Right lobe of liver (tissue), 6 donors: Measurements from ENCODE around the gene AJAP1. TPM values are rescaled to one million over a fixed set of nuclear protein-coding genes. Genes with fewer than 3 reads are reported as not detected.

Experiments
- ATAC-seq, 4 donors: fragments of 200-7000 bp; cut with Tn5 transposase; one replicate each; pipeline ENCODE4 v1.9.1; 2020; ENCODE audit warnings: mild to moderate bottlenecking in 4 of 4, moderate library complexity in 4 of 4
- DNase-seq, 3 donors: peaks; one replicate each; pipeline ENCODE4 v3.0.0-alpha.2; 2020
- H3K27ac ChIP-seq, 3 donors: fragments of 200-600 bp; one replicate each; pipeline ENCODE4 v1.8.0; 2022
- H3K27me3 ChIP-seq, 2 donors: fragments of 200-600 bp; one replicate each; pipeline ENCODE4 v1.8.0; 2022
- H3K36me3 ChIP-seq, 4 donors: fragments of 200-600 bp; sonication (generic) in 1 of 4; one replicate each; pipeline versions ENCODE4 v1.5.1 to v1.8.0; 2017 to 2022; ENCODE audit warnings: control low read depth in 1 of 4
- H3K4me1 ChIP-seq, 4 donors: fragments of 200-600 bp; sonication (generic) in 1 of 4; one replicate each; pipeline versions ENCODE4 v1.5.1 to v1.8.0; 2017 to 2022; ENCODE audit warnings: control low read depth in 1 of 4
- H3K4me3 ChIP-seq, 3 donors: fragments of 200-600 bp; one replicate each; pipeline ENCODE4 v1.8.0; 2022
- H3K9me3 ChIP-seq, 4 donors: fragments of 200-600 bp; sonication (generic) in 1 of 4; one replicate each; pipeline versions ENCODE4 v1.5.1 to v1.8.0; 2017 to 2022; ENCODE audit warnings: control low read depth in 1 of 4
- POLR2A ChIP-seq: fragments of 450-650 bp; IDR thresholded peaks from one replicate; pipeline ENCODE4 v1.6.1; 2017; ENCODE audit warnings: antibody characterized with exemption, mild to moderate bottlenecking
- WGBS: methylation state at CpG from one replicate; pipeline ENCODE4 v1.1.6; 2018; ENCODE audit warnings: low coverage, low lambda C conversion rate; ENCODE audit not compliant: insufficient coverage; ENCODE audit errors: missing lambda C conversion rate; 5-methylcytosine and 5-hydroxymethylcytosine counted together
- intact Hi-C, 2 donors: fragments of 100-400 bp; cut with DNase I; formaldehyde crosslinking; loops; one replicate each; pipeline versions ENCODE4 v1.11.2 to v1.14.1; 2022
- total RNA-seq, 6 experiments: library from RNA; depleted of rRNA in 2 of 6; stranded (reverse); fragments of >200 nt in 2 of 6; fragmentation: NEBNext Ultra II Directional in 3 of 6; extraction: Animal tissue kit (Norgen Biotek cat#: 25700) in 3 of 6; gene quantifications; one replicate each; pipeline versions ENCODE4 v1.1.0 to v1.2.4, GENCODE V29; 2016 to 2023
- TF ChIP-seq, protein P1 (sequence below), 4 donors: fragments of 200-600 bp in 3 of 4; fragments of 450-650 bp in 1 of 4; IDR thresholded peaks; one replicate each; pipeline versions ENCODE4 v1.5.1 to v1.8.0; 2016 to 2022; ENCODE audit warnings: antibody characterized with exemption in 4 of 4, mild to moderate bottlenecking in 2 of 4
- donor health status: DM: no; HTN: yes; CAD: no.
- donor health status: DM: no; HTN: no; CAD: no.
- donor health status: DM: no; HTN: no; CAD: no.
- donor health status: DM: no; HTN: yes; CAD: no.
- donor health status: DM: no; HTN: yes; CAD: no.

Gene AJAP1
- total RNA-seq, 6 experiments from 2014 or later, result 0.06 to 0.35 (median 0.13) TPM

DNA sequence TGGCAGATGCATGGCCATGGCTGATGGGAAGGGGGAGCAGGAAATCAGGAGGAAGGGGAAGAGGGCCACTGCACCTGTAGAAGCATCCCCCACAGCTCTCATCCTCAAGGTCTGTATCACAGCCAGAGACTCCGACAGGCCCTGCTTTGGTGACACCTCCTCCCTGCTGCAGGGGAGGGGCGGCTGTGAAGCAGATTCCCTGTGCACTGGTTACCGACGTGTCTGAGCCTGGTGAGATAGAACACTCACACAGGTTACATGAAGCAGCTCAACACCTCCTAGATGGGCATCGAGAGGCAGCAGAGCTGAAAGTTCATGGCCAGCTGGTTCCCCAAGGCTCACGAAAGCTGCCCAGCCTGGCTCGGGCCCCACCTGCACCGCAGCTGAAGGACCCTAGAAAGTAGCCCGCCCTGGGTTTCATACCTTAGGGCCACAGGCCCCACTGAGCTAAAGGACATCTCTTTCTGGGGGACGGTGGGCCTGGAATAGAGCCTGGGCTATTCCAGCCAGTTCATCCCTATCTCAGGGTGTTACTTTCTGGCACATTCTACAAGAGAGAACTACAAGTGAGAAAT lies 30.2 kb upstream of the AJAP1 start:
- no peaks in the 10 kb centered on the region for H3K27me3 ChIP-seq
- intact Hi-C loops, result no loop called here
- H3K27ac ChIP-seq, result no peak overlapping the region
- no peak overlapping the region for H3K4me3 ChIP-seq
- no peak for TF ChIP-seq POLR2A
- TF ChIP-seq, protein P1, sequence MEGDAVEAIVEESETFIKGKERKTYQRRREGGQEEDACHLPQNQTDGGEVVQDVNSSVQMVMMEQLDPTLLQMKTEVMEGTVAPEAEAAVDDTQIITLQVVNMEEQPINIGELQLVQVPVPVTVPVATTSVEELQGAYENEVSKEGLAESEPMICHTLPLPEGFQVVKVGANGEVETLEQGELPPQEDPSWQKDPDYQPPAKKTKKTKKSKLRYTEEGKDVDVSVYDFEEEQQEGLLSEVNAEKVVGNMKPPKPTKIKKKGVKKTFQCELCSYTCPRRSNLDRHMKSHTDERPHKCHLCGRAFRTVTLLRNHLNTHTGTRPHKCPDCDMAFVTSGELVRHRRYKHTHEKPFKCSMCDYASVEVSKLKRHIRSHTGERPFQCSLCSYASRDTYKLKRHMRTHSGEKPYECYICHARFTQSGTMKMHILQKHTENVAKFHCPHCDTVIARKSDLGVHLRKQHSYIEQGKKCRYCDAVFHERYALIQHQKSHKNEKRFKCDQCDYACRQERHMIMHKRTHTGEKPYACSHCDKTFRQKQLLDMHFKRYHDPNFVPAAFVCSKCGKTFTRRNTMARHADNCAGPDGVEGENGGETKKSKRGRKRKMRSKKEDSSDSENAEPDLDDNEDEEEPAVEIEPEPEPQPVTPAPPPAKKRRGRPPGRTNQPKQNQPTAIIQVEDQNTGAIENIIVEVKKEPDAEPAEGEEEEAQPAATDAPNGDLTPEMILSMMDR (IDR thresholded peaks at IDR 0.05), result no peak
- WGBS, result no CpG with 5 or more reads among the region's 10 CpGs
- H3K4me1 ChIP-seq, result no peaks in the 10 kb centered on the region
- DNase-seq (peak in 1 of 3 donors; percentile 35), ATAC-seq (no peak)
- H3K9me3 ChIP-seq, result no peaks in the 10 kb centered on the region
- no peaks in the 10 kb centered on the region for H3K36me3 ChIP-seq

DNA sequence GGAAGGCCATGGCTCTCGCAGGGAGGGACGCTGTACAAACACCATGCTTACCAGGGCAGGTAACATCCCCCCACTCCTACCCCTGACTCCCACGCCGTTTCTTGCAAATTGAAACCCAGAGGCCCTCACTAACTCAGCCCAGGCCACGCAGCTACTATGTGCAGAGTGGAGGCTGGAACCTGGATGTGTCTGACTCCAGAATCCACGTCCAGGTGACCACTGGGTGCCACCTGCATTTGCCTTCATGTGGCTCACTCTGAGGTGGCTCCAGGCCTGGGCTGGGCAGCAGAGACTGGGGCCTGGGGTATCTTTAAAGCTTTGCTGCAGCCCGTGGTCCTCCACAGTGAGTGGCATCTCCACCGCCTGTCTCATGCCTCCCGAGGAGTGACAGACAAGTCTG lies 29.6 kb upstream of the AJAP1 start:
- no peak for TF ChIP-seq POLR2A
- TF ChIP-seq, protein P1 (IDR thresholded peaks at IDR 0.05), result no peak
- DNase-seq (no peak), ATAC-seq (no peak)
- no peaks in the 10 kb centered on the region for H3K4me1 ChIP-seq
- H3K9me3 ChIP-seq, result no peaks in the 10 kb centered on the region
- intact Hi-C loops, result no loop called here
- H3K27ac ChIP-seq, result no peak overlapping the region
- no peak overlapping the region for H3K4me3 ChIP-seq
- WGBS, result no CpG with 5 or more reads among the region's 9 CpGs
- H3K27me3 ChIP-seq, result no peaks in the 10 kb centered on the region
- no peaks in the 10 kb centered on the region for H3K36me3 ChIP-seq

DNA sequence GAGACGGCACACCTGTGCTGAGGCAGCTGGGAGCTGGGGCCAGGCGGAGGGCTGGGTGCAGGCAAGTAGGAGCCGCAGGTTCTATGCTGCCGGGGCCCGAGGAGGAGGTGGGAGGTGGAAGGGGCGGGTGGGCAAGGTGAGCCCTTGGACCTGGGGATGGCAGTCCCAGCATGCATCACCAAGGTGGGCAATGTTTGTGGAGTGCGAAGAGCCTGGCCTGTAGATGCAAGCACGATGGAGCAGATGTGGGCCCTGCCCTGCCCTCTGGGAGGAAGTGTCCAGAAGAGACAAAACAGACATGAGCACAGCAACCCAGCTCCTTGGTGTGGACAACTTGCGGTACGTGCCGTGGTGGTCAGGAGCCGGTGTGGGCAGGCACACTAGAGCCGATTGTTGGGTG lies 28.3 kb upstream of the AJAP1 start:
- H3K27ac ChIP-seq, result no peak overlapping the region
- peak in 1 of 3 donors; percentile 37 for DNase-seq
- no peaks in the 10 kb centered on the region for H3K27me3 ChIP-seq
- ATAC-seq, result no peak
- intact Hi-C loops, result no loop called here
- H3K4me3 ChIP-seq, result no peak overlapping the region
- WGBS, result 0% methylated on average over 1 of the region's 13 CpGs
- no peaks in the 10 kb centered on the region for H3K36me3 ChIP-seq
- TF ChIP-seq, protein P1 (IDR thresholded peaks at IDR 0.05), result no peak
- H3K9me3 ChIP-seq, result no peaks in the 10 kb centered on the region
- H3K4me1 ChIP-seq, result no peaks in the 10 kb centered on the region

DNA sequence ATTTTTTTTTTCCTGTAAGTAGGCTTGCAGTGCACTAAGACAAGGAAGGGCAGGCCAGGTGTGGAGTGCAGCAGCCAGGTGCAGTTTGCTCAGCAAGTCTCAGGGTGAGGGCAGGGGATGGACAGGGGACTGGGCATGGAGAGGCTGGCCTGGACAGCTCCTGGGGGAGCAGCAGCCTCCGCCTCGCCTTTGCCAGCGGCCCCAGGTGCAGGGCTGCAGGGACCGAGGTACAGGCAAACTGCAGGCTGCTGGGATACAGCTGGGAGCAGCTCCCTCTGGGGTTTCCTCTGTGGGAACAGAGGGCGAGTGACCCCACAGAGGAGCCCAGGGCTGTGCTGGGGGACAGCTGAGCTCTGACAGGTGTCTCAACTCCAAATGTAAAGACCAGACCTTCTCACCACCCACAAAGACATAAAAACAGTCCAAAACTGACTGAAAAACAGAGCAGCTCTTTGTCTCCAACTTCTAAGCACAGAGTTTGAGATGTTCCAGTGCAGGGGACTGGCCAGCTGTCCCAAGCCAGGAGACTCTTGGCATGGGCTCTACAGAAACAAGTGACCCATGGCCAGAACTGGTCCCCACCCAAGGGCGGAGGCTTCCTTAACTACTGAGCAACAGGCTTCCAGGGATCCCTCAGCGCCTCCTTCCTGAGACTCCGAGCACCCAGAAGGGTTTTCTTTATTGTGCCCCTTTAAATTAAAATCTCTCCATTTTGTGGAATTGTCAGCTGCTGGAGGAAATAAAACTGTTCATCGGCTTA lies 27.7 kb upstream of the AJAP1 start:
- DNase-seq (no peak), ATAC-seq (no peak)
- Histone ChIP-seq H3K27me3 (no peaks in the 10 kb centered on the region), H3K36me3 (no peaks in the 10 kb centered on the region), H3K27ac (no peak overlapping the region), H3K4me3 (no peak overlapping the region), H3K4me1 (no peaks in the 10 kb centered on the region), H3K9me3 (no peaks in the 10 kb centered on the region)
- 56% methylated on average over 4 of the region's 9 CpGs for WGBS
- intact Hi-C loops, result no loop called here
- TF ChIP-seq, protein P1 (IDR thresholded peaks at IDR 0.05), result no peak
- TF ChIP-seq POLR2A, result no peak
